ENCODE results near the gene CLEC18B. TPM values are rescaled to one million over a fixed set of nuclear protein-coding genes. Genes with fewer than 3 reads are reported as not detected.
A peak's percentile ranks its signal among the peaks of the same experiment; 100 is the strongest.
"Not testable (repeated sequence)": the region's sequence is repeated elsewhere in the genome, so short reads cannot be mapped to it uniquely, and the experiment has no call there.

Gene CLEC18B
- total RNA-seq, 2 donors from 2014 or later: 0.38 to 0.55 TPM

GRCh38 chr16:74410981-74411380 lies 10.3 kb downstream of the CLEC18B start:
- DNase-seq; ATAC-seq; intact Hi-C loops (cut with DNase I): not testable (repeated sequence)

- ATAC-seq; DNase-seq; intact Hi-C loops (cut with DNase I): not testable (repeated sequence)
Observed at GRCh38 chr16:74410057-74410957, 11.0 kb downstream of the CLEC18B start.

GRCh38 chr16:74409185-74409981 lies 11.9 kb downstream of the CLEC18B start:
- ATAC-seq; intact Hi-C loops (cut with DNase I); DNase-seq: not testable (repeated sequence)

GRCh38 chr16:74407362-74407705 lies 13.9 kb downstream of the CLEC18B start:
- DNase-seq (peak; percentile 60), ATAC-seq (peak; percentile 56 to 64)
- intact Hi-C loops (cut with DNase I): not testable (repeated sequence)

- ATAC-seq (peak; percentile 97), DNase-seq (peak; percentile 55)
- intact Hi-C loops (cut with DNase I): not testable (repeated sequence)
Observed at GRCh38 chr16:74406600-74407361, 14.5 kb downstream of the CLEC18B start.

GRCh38 chr16:74404148-74404933 lies 16.9 kb downstream of the CLEC18B start:
- DNase-seq; intact Hi-C loops (cut with DNase I): not testable (repeated sequence)

GRCh38 chr16:74400238-74400637 lies 21.0 kb downstream of the CLEC18B start:
- ATAC-seq: not testable (repeated sequence)

More at GRCh38 chr16:74404148-74404933, 16.9 kb downstream of the CLEC18B start:
- not testable (repeated sequence) for ATAC-seq

GRCh38 chr16:74398212-74398895 lies 22.9 kb downstream of the CLEC18B start:
- intact Hi-C loops (cut with DNase I): not testable (repeated sequence)
- DNase-seq: peak; percentile 60
- peak; percentile 81 to 85 for ATAC-seq

More at GRCh38 chr16:74400238-74400637, 21.0 kb downstream of the CLEC18B start:
- DNase-seq; intact Hi-C loops (cut with DNase I): not testable (repeated sequence)

GRCh38 chr16:74396521-74397017 lies 24.7 kb downstream of the CLEC18B start:
- intact Hi-C loops (cut with DNase I): not testable (repeated sequence)
- ATAC-seq: peak; percentile 36 to 41
- peak; percentile 65 for DNase-seq

GRCh38 chr16:74394604-74395003 lies 26.7 kb downstream of the CLEC18B start:
- ATAC-seq; DNase-seq; intact Hi-C loops (cut with DNase I): not testable (repeated sequence)

- intact Hi-C loops (cut with DNase I); DNase-seq; ATAC-seq: not testable (repeated sequence)
Observed at GRCh38 chr16:74394131-74394530, 27.1 kb downstream of the CLEC18B start.

- ATAC-seq; intact Hi-C loops (cut with DNase I); DNase-seq: not testable (repeated sequence)
Observed at GRCh38 chr16:74391454-74392050, 29.7 kb downstream of the CLEC18B start.

GRCh38 chr16:74382339-74383034 lies 38.8 kb downstream of the CLEC18B start:
- ATAC-seq; DNase-seq; intact Hi-C loops (cut with DNase I): not testable (repeated sequence)

GRCh38 chr16:74373847-74374184 lies 47.5 kb downstream of the CLEC18B start:
- ATAC-seq; DNase-seq; intact Hi-C loops (cut with DNase I): not testable (repeated sequence)

- DNase-seq (no peak), ATAC-seq (no peak)
- intact Hi-C loops (cut with DNase I): no loop called here
Observed at GRCh38 chr16:74372953-74373846, 48.1 kb downstream of the CLEC18B start.
